HEK293 (cell line): Measurements from ENCODE around the gene CYP26B1.

ENCODE experiments used
- CTCF ChIA-PET: fragments of 350-600 bp; formaldehyde crosslinking; extraction: SDS; loops from one replicate; lab custom pipeline; 2021; ENCODE audit warnings: antibody characterized with exemption; lab: Yijun Ruan, JAX
- POLR2A ChIA-PET: fragments of 300-600 bp; formaldehyde crosslinking; extraction: SDS; loops from one replicate; lab custom pipeline; 2020; ENCODE audit warnings: antibody characterized with exemption, inconsistent platforms; lab: Yijun Ruan, JAX
- H3K27ac ChIP-seq: fragments of 200-500 bp; sonication (Bioruptor generic); 2 replicates; pipeline ENCODE4 v1.5.1; 2014; ENCODE audit warnings: low read depth, low read length, control low read depth, inconsistent platforms; ENCODE audit errors: extremely low read depth
- H3K36me3 ChIP-seq, 2 experiments: fragments of 200-500 bp in 1 of 2; sonication (Bioruptor generic) in 1 of 2; 1 replicate in 1 of 2; 2 replicates in 1 of 2; pipeline ENCODE4 v1.5.1; 2014 to 2017; ENCODE audit warnings: inconsistent platforms in 2 of 2, low read length in 2 of 2; ENCODE audit not compliant: control insufficient read depth in 2 of 2, insufficient read depth in 1 of 2
- H3K4me1 ChIP-seq: fragments of 200-500 bp; sonication (Bioruptor generic); 2 replicates; pipeline ENCODE4 v1.5.1; 2014; ENCODE audit warnings: mild to moderate bottlenecking, low read length, inconsistent platforms; ENCODE audit not compliant: control insufficient read depth, insufficient read depth
- H3K4me3 ChIP-seq: 2 replicates; pipeline ENCODE4 v1.5.1; 2011; ENCODE audit warnings: low read depth, mild to moderate bottlenecking, control low read depth, low read length, moderate library complexity
- H3K9me3 ChIP-seq: fragments of 200-500 bp; sonication (Bioruptor generic); 2 replicates; pipeline ENCODE4 v1.5.1; 2014; ENCODE audit warnings: low read depth, low read length, inconsistent platforms; ENCODE audit not compliant: control insufficient read depth, insufficient read depth
- AEBP2 ChIP-seq: fragments of 450-650 bp; formaldehyde crosslinking; IDR thresholded peaks from 2 replicates; pipeline ENCODE4 v1.5.1; 2016; ENCODE audit warnings: missing biosample characterization, missing genetic modification characterization, borderline replicate concordance
- CTCF ChIP-seq: fragments of 450-650 bp; formaldehyde crosslinking; IDR thresholded peaks from 2 replicates; pipeline ENCODE4 v1.5.1; 2016; ENCODE audit warnings: missing biosample characterization, missing genetic modification characterization
- GLI2 ChIP-seq: fragments of 450-650 bp; formaldehyde crosslinking; IDR thresholded peaks from 2 replicates; pipeline ENCODE4; 2017; ENCODE audit warnings: missing biosample characterization, missing genetic modification characterization, low read depth, borderline replicate concordance
- KLF7 ChIP-seq: fragments of 450-650 bp; formaldehyde crosslinking; IDR thresholded peaks from 2 replicates; pipeline ENCODE4 v1.5.1; 2016; ENCODE audit warnings: missing biosample characterization, missing genetic modification characterization, borderline replicate concordance
- PRDM2 ChIP-seq: fragments of 450-650 bp; formaldehyde crosslinking; IDR thresholded peaks from 2 replicates; pipeline ENCODE4 v1.5.1; 2016; ENCODE audit warnings: missing biosample characterization, missing genetic modification characterization, borderline replicate concordance
- SETDB1 ChIP-seq: IDR thresholded peaks from one replicate; pipeline ENCODE4 v1.6.1; 2017; ENCODE audit warnings: mild to moderate bottlenecking, low read length, moderate library complexity, mixed read lengths; ENCODE audit not compliant: insufficient read length
- ZBTB8A ChIP-seq: fragments of 450-650 bp; formaldehyde crosslinking; IDR thresholded peaks from 2 replicates; pipeline ENCODE4 v1.5.1; 2016; ENCODE audit warnings: missing biosample characterization, missing genetic modification characterization
- ZFP41 ChIP-seq: fragments of 450-650 bp; formaldehyde crosslinking; IDR thresholded peaks from 2 replicates; pipeline ENCODE4 v1.5.1; 2016; ENCODE audit warnings: missing biosample characterization, missing genetic modification characterization, borderline replicate concordance
- ZNF133 ChIP-seq: fragments of 450-650 bp; formaldehyde crosslinking; IDR thresholded peaks from 2 replicates; pipeline ENCODE4 v1.5.1; 2016; ENCODE audit warnings: missing biosample characterization, missing genetic modification characterization
- ZNF174 ChIP-seq: fragments of 450-650 bp; formaldehyde crosslinking; IDR thresholded peaks from 2 replicates; pipeline ENCODE4 v1.5.0; 2017; ENCODE audit warnings: missing biosample characterization, mild to moderate bottlenecking, missing genetic modification characterization
- ZNF23 ChIP-seq: fragments of 450-650 bp; formaldehyde crosslinking; IDR thresholded peaks from 2 replicates; pipeline ENCODE4 v1.5.1; 2016; ENCODE audit warnings: missing biosample characterization, missing genetic modification characterization, borderline replicate concordance
- ZNF292 ChIP-seq: fragments of 450-650 bp; formaldehyde crosslinking; IDR thresholded peaks from 2 replicates; pipeline ENCODE4 v1.5.1; 2016; ENCODE audit warnings: low read depth, missing biosample characterization, missing genetic modification characterization, borderline replicate concordance
- ZNF350 ChIP-seq: fragments of 450-650 bp; formaldehyde crosslinking; IDR thresholded peaks from 2 replicates; pipeline ENCODE4 v1.5.0; 2017; ENCODE audit warnings: missing biosample characterization, mild to moderate bottlenecking, missing genetic modification characterization
- ZNF391 ChIP-seq: fragments of 450-650 bp; formaldehyde crosslinking; IDR thresholded peaks from 2 replicates; pipeline ENCODE4 v1.5.1; 2016; ENCODE audit warnings: low read depth, missing biosample characterization, missing genetic modification characterization, borderline replicate concordance
- ZNF555 ChIP-seq: fragments of 450-650 bp; formaldehyde crosslinking; conservative IDR thresholded peaks from 2 replicates; pipeline ENCODE4 v1.5.1; 2017; ENCODE audit warnings: missing biosample characterization, mild to moderate bottlenecking, missing genetic modification characterization, inconsistent platforms
- ZNF704 ChIP-seq: fragments of 450-650 bp; formaldehyde crosslinking; IDR thresholded peaks from 2 replicates; pipeline ENCODE4 v1.5.1; 2016; ENCODE audit warnings: missing biosample characterization, missing genetic modification characterization
- ZNF843 ChIP-seq: fragments of 450-650 bp; formaldehyde crosslinking; IDR thresholded peaks from 2 replicates; pipeline ENCODE4 v1.5.1; 2016; ENCODE audit warnings: missing biosample characterization, missing genetic modification characterization
- ZXDB ChIP-seq: fragments of 450-650 bp; formaldehyde crosslinking; IDR thresholded peaks from 2 replicates; pipeline ENCODE4 v1.5.1; 2016; ENCODE audit warnings: missing biosample characterization, missing genetic modification characterization
- TF ChIP-seq, protein P1 (sequence below): fragments of 450-650 bp; formaldehyde crosslinking; IDR thresholded peaks from 2 replicates; pipeline ENCODE4 v1.5.1; 2016; ENCODE audit warnings: missing biosample characterization, missing genetic modification characterization
- TF ChIP-seq, protein P2 (sequence below): fragments of 450-650 bp; formaldehyde crosslinking; IDR thresholded peaks from 2 replicates; pipeline ENCODE4 v1.5.1; 2017; ENCODE audit warnings: missing biosample characterization, missing genetic modification characterization
- TF ChIP-seq, protein P3 (sequence below): fragments of 450-650 bp; formaldehyde crosslinking; optimal IDR thresholded peaks from 2 replicates; pipeline ENCODE3; 2016; ENCODE audit warnings: missing biosample characterization, mild to moderate bottlenecking, missing genetic modification characterization

CYP26B1 gene

DNA sequence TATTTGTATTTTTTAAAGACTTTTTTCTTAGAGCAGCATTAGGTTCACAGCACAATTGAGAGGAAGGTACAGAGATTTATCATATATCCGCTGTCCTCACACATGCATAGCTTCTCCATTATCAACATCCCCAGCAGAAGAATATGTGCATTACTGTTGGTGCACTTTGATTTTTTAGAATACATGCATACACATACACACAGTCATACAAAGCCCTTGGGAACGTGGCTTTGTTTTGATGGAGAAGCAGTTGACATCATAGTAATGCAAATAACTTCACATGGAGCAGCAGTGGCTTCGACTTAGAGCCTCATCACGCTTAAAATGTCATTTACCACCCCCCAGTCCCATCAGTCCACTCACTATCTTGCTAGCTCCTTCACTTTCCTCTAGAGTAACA lies 26.5 kb downstream of the CYP26B1 start (continued):
- TF ChIP-seq, protein P1, sequence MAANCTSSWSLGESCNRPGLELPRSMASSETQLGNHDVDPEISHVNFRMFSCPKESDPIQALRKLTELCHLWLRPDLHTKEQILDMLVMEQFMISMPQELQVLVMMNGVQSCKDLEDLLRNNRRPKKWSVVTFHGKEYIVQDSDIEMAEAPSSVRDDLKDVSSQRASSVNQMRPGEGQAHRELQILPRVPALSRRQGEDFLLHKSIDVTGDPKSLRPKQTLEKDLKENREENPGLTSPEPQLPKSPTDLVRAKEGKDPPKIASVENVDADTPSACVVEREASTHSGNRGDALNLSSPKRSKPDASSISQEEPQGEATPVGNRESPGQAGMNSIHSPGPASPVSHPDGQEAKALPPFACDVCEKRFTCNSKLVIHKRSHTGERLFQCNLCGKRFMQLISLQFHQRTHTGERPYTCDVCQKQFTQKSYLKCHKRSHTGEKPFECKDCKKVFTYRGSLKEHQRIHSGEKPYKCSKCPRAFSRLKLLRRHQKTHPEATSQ (tag by site-specific recombination): no peak
- TF ChIP-seq ZXDB (tag by site-specific recombination): no peak

DNA sequence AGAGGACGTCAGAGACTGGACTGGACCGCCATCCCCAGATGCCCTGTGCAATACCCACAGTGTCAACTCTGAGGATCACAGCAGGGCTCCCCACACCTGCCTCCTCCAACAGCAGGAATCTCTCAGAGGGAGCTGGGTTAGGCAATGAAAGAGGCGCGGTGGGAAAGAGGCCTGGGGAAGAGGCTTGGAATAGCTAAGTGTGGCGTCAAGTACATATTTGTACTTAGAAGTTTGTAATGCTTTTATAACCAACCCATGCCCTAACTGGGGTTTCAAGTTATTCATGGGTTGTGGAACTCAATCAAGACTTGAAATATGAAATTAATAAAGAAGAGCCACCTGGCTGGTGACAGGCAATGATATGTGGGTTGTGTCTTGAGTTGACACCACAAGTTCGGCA lies 28.7 kb downstream of the CYP26B1 start:
- Histone ChIP-seq H3K27ac (no peak overlapping the region), H3K4me1 (peaks cover 7% of the 10 kb centered on the region; the same call in 1 of the 2 replicates), H3K9me3 (no peaks in the 10 kb centered on the region; the same call in 1 of the 2 replicates), H3K4me3 (no peak overlapping the region), H3K36me3 (no peaks in the 10 kb centered on the region)
- TF ChIP-seq SETDB1 (no peak), PRDM2 (tag by site-specific recombination) (no peak), ZXDB (tag by site-specific recombination) (no peak), ZNF555 (no peak), ZNF704 (tag by site-specific recombination) (no peak), ZNF843 (tag by site-specific recombination) (no peak), AEBP2 (tag by site-specific recombination) (no peak), CTCF (tag by site-specific recombination) (no peak), ZFP41 (tag by site-specific recombination) (no peak), ZNF350 (tag by site-specific recombination) (no peak), ZNF23 (tag by site-specific recombination) (no peak), ZNF133 (tag by site-specific recombination) (no peak), ZNF391 (tag by site-specific recombination) (no peak), GLI2 (tag by site-specific recombination) (no peak), KLF7 (tag by site-specific recombination) (no peak), ZNF292 (no peak), ZNF174 (no peak), ZBTB8A (no peak)
- TF ChIP-seq, protein P2, sequence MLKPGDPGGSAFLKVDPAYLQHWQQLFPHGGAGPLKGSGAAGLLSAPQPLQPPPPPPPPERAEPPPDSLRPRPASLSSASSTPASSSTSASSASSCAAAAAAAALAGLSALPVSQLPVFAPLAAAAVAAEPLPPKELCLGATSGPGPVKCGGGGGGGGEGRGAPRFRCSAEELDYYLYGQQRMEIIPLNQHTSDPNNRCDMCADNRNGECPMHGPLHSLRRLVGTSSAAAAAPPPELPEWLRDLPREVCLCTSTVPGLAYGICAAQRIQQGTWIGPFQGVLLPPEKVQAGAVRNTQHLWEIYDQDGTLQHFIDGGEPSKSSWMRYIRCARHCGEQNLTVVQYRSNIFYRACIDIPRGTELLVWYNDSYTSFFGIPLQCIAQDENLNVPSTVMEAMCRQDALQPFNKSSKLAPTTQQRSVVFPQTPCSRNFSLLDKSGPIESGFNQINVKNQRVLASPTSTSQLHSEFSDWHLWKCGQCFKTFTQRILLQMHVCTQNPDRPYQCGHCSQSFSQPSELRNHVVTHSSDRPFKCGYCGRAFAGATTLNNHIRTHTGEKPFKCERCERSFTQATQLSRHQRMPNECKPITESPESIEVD (tag by site-specific recombination): no peak
- TF ChIP-seq, protein P3, sequence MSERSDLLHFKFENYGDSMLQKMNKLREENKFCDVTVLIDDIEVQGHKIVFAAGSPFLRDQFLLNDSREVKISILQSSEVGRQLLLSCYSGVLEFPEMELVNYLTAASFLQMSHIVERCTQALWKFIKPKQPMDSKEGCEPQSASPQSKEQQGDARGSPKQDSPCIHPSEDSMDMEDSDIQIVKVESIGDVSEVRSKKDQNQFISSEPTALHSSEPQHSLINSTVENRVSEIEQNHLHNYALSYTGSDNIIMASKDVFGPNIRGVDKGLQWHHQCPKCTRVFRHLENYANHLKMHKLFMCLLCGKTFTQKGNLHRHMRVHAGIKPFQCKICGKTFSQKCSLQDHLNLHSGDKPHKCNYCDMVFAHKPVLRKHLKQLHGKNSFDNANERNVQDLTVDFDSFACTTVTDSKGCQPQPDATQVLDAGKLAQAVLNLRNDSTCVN (tag by site-specific recombination): no peak
- POLR2A ChIA-PET: no interaction called here
- CTCF ChIA-PET: interaction anchor here (1.4 kb wide), 1 partner anchor 19 kb away, joined by 4 read pairs; no protein-coding TSS in a partner anchor
